ENCODE data around the gene FBXL3.

DNA sequence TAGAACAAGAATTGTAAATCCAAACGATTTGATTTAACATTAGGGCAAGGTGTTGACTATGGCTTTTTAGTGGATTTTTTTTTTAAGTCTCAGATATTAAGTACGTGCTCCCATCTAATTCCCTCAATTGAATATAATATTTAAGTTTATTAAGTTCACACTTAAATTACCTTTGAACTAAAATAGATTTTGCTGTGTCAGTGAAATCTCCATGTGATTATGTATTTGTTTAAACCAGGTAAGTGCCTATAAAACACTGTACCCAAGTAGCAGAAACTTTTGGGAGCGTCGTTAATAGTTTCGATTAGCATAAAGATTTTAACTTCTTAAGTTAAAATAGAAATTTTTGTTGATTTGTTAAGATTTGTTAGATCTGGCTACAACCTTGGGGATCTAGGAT lies 33.5 kb downstream of the FBXL3 start:
- TF ChIP-seq, protein P1, sequence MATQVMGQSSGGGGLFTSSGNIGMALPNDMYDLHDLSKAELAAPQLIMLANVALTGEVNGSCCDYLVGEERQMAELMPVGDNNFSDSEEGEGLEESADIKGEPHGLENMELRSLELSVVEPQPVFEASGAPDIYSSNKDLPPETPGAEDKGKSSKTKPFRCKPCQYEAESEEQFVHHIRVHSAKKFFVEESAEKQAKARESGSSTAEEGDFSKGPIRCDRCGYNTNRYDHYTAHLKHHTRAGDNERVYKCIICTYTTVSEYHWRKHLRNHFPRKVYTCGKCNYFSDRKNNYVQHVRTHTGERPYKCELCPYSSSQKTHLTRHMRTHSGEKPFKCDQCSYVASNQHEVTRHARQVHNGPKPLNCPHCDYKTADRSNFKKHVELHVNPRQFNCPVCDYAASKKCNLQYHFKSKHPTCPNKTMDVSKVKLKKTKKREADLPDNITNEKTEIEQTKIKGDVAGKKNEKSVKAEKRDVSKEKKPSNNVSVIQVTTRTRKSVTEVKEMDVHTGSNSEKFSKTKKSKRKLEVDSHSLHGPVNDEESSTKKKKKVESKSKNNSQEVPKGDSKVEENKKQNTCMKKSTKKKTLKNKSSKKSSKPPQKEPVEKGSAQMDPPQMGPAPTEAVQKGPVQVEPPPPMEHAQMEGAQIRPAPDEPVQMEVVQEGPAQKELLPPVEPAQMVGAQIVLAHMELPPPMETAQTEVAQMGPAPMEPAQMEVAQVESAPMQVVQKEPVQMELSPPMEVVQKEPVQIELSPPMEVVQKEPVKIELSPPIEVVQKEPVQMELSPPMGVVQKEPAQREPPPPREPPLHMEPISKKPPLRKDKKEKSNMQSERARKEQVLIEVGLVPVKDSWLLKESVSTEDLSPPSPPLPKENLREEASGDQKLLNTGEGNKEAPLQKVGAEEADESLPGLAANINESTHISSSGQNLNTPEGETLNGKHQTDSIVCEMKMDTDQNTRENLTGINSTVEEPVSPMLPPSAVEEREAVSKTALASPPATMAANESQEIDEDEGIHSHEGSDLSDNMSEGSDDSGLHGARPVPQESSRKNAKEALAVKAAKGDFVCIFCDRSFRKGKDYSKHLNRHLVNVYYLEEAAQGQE (IDR thresholded peaks at IDR 0.05; ENCODE audit: insufficient read depth in 1 of 2, low read depth in 2 of 2, low read length in 2 of 2) = no peak
- TF ChIP-seq POLR2AphosphoS5 (IDR thresholded peaks at IDR 0.05; ENCODE audit: low read depth, low read length) (no peak), TAF1 (IDR thresholded peaks at IDR 0.05; ENCODE audit: borderline replicate concordance, insufficient read depth, low read length) (no peak), SIN3A (IDR thresholded peaks at IDR 0.05; ENCODE audit: borderline replicate concordance, insufficient read depth, low read length) (no peak), FOXP2 (optimal IDR thresholded peaks at IDR 0.05; ENCODE audit: borderline replicate concordance, extremely low read depth, extremely low read length, insufficient read depth) (no peak)

Measured in PFSK-1 (cell line).